Trophoblast cell (in vitro differentiated cells and primary cell): Measurements from ENCODE around the gene HSPBP1.

ENCODE experiments used
- DNase-seq, 2 donors: peaks; one replicate each; pipeline ENCODE4 v3.0.0-alpha.2; 2016
- H2AFZ ChIP-seq: 2 replicates; pipeline ENCODE4 v1.6.1; 2013; ENCODE audit warnings: low read length, moderate library complexity, mild to moderate bottlenecking; ENCODE audit not compliant: insufficient read depth, poor library complexity
- H2AK5ac ChIP-seq: 2 replicates; pipeline ENCODE4 v1.6.1; 2013; ENCODE audit warnings: mild to moderate bottlenecking, low read length
- H2BK120ac ChIP-seq: 2 replicates; pipeline ENCODE4 v1.6.1; 2013; ENCODE audit warnings: low read length, mild to moderate bottlenecking, moderate library complexity; ENCODE audit not compliant: insufficient read depth, poor library complexity
- H2BK12ac ChIP-seq: 2 replicates; pipeline ENCODE4 v1.6.1; 2013; ENCODE audit warnings: mild to moderate bottlenecking, low read length, moderate library complexity
- H2BK5ac ChIP-seq: 2 replicates; pipeline ENCODE4 v1.6.1; 2013; ENCODE audit warnings: low read length, low read depth, moderate library complexity, mild to moderate bottlenecking; ENCODE audit not compliant: poor library complexity
- H3K14ac ChIP-seq: 2 replicates; pipeline ENCODE4 v1.6.1; 2013; ENCODE audit warnings: mild to moderate bottlenecking, low read length
- H3K18ac ChIP-seq: 2 replicates; pipeline ENCODE4 v1.6.1; 2013; ENCODE audit warnings: mild to moderate bottlenecking, low read length
- H3K23ac ChIP-seq: 2 replicates; pipeline ENCODE4 v1.6.1; 2013; ENCODE audit warnings: low read length
- H3K27ac ChIP-seq: 2 replicates; pipeline ENCODE4 v1.5.1; 2013; ENCODE audit warnings: low read depth, mild to moderate bottlenecking, inconsistent platforms, low read length, moderate library complexity
- H3K27me3 ChIP-seq: 2 replicates; pipeline ENCODE4 v1.6.1; 2013; ENCODE audit warnings: inconsistent platforms, mild to moderate bottlenecking, low read length, moderate library complexity; ENCODE audit not compliant: insufficient read depth
- H3K36me3 ChIP-seq, 2 experiments: 1 replicate in 1 of 2; 2 replicates in 1 of 2; pipeline ENCODE4 v1.6.1; 2013; ENCODE audit warnings: low read length in 2 of 2, mild to moderate bottlenecking in 2 of 2, moderate library complexity in 1 of 2; ENCODE audit not compliant: insufficient read depth in 2 of 2, control insufficient read depth in 1 of 2
- H3K4ac ChIP-seq: 2 replicates; pipeline ENCODE4 v1.6.1; 2013; ENCODE audit warnings: low read depth, mild to moderate bottlenecking, low read length, moderate library complexity
- H3K4me1 ChIP-seq, 2 experiments: 1 replicate in 1 of 2; 2 replicates in 1 of 2; pipeline ENCODE4 v1.6.1; 2013; ENCODE audit warnings: low read length in 2 of 2, mild to moderate bottlenecking in 2 of 2, moderate library complexity in 1 of 2; ENCODE audit not compliant: insufficient read depth in 2 of 2, control insufficient read depth in 1 of 2
- H3K4me2 ChIP-seq: 2 replicates; pipeline ENCODE4 v1.6.1; 2013; ENCODE audit warnings: inconsistent platforms, mild to moderate bottlenecking, low read length, moderate library complexity
- H3K4me3 ChIP-seq: 2 replicates; pipeline ENCODE4 v1.5.1; 2013; ENCODE audit warnings: mild to moderate bottlenecking, low read depth, low read length, inconsistent platforms
- H3K79me1 ChIP-seq: one replicate; pipeline ENCODE4 v1.6.1; 2013; ENCODE audit warnings: low read length
- H3K79me2 ChIP-seq: 2 replicates; pipeline ENCODE4 v1.6.1; 2013; ENCODE audit warnings: low read length, mild to moderate bottlenecking; ENCODE audit not compliant: control insufficient read depth, insufficient read depth, poor library complexity
- H3K9ac ChIP-seq: 2 replicates; pipeline ENCODE4 v1.6.1; 2013; ENCODE audit warnings: mild to moderate bottlenecking, low read length
- H3K9me3 ChIP-seq: 2 replicates; pipeline ENCODE4 v1.6.1; 2013; ENCODE audit warnings: low read depth, mild to moderate bottlenecking, control low read depth, inconsistent platforms, low read length; ENCODE audit not compliant: insufficient read depth
- H4K12ac ChIP-seq: 2 replicates; pipeline ENCODE4 v1.6.1; 2013; ENCODE audit warnings: low read depth, mild to moderate bottlenecking, low read length, moderate library complexity
- H4K8ac ChIP-seq: 2 replicates; pipeline ENCODE4 v1.6.1; 2013; ENCODE audit warnings: low read depth, mild to moderate bottlenecking, low read length, moderate library complexity
- H4K91ac ChIP-seq: one replicate; pipeline ENCODE4 v1.6.1; 2013; ENCODE audit warnings: low read depth, mild to moderate bottlenecking, low read length, moderate library complexity
- WGBS: extraction: QIAGEN DNeasy Blood & Tissue Kit; methylation state at CpG from one replicate; pipeline ENCODE4 v1.1.7; 2013; ENCODE audit warnings: missing lambda C conversion rate; ENCODE audit not compliant: insufficient read length, insufficient coverage; ENCODE audit errors: extremely low coverage; 5-methylcytosine and 5-hydroxymethylcytosine counted together

The HSPBP1 gene

DNA sequence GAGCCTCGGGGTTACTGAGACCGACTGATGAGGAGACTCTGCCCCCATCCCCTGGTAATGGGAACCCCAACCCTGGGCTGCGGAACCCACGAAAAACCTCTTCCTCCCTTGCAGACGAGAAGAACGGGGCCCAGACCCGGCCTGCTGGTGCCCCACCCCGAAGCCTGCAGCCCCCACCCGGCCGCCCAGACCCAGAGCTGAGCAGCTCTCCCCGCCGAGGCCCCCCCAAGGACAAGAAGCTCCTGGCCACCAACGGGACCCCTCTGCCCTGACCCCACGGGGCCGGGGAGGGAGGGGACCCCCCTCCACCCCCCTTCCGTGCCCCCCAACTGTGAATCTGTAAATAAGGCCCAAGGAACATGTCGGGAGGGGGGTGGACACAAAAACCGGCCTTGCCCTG, 31.9 kb upstream of the HSPBP1 start:
- Histone ChIP-seq H3K9me3 (peaks cover 2% of the 10 kb centered on the region), H2AFZ (no peak overlapping the region), H2AK5ac (no peak overlapping the region), H3K4ac (no peak overlapping the region), H4K91ac (no peak overlapping the region), H3K9ac (no peak overlapping the region), H3K4me3 (no peak overlapping the region), H2BK12ac (no peak overlapping the region), H3K4me1 (peaks cover 2% of the 10 kb centered on the region in 2 experiments), H4K8ac (no peak overlapping the region), H2BK5ac (no peak overlapping the region), H3K18ac (no peak overlapping the region), H3K14ac (no peak overlapping the region), H3K4me2 (no peak overlapping the region), H3K27ac (no peak overlapping the region), H3K27me3 (no peaks in the 10 kb centered on the region), H3K23ac (no peak overlapping the region), H3K36me3 (peaks cover 10 to 21% of the 10 kb centered on the region in 2 experiments), H3K79me2 (no peaks in the 10 kb centered on the region), H3K79me1 (no peaks in the 10 kb centered on the region), H2BK120ac (no peak overlapping the region), H4K12ac (no peak overlapping the region)
- DNase-seq = no peak
- WGBS = no CpG with 5 or more reads among the region's 18 CpGs

DNA sequence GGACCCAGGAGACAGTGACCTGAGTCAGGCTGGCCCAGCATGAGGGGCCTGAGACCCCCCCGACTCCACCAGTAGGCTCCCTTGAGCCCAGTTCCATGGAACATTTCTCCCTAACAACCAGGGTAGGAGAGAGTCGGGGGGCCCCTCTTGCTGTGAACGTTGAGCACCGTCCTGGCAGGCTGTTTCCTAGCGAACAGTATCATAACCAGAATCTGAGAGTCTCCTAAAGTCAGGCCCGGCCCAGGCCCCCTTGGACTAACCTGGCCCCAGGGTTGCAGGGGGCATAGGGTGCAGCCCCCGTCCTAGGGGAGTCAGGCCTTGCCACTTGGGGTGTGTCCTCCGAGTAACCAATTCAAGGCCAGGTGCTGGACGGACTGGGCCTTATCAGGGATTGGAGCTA, 31.5 kb upstream of the HSPBP1 start:
- Histone ChIP-seq H3K23ac (no peak overlapping the region), H3K14ac (no peak overlapping the region), H2AK5ac (no peak overlapping the region), H3K4ac (no peak overlapping the region), H4K12ac (no peak overlapping the region), H3K27me3 (no peaks in the 10 kb centered on the region), H3K27ac (no peak overlapping the region), H3K36me3 (peaks cover 14 to 21% of the 10 kb centered on the region in 2 experiments), H3K4me2 (no peak overlapping the region), H2BK5ac (no peak overlapping the region), H2BK12ac (no peak overlapping the region), H4K91ac (no peak overlapping the region), H4K8ac (no peak overlapping the region), H3K9me3 (peaks cover 3% of the 10 kb centered on the region), H3K4me3 (no peak overlapping the region), H3K9ac (no peak overlapping the region), H3K79me2 (no peaks in the 10 kb centered on the region), H2BK120ac (no peak overlapping the region), H3K4me1 (peaks cover 2% of the 10 kb centered on the region in 2 experiments), H3K18ac (no peak overlapping the region), H2AFZ (no peak overlapping the region), H3K79me1 (no peaks in the 10 kb centered on the region)
- DNase-seq = no peak
- WGBS = no CpG with 5 or more reads among the region's 9 CpGs

DNA sequence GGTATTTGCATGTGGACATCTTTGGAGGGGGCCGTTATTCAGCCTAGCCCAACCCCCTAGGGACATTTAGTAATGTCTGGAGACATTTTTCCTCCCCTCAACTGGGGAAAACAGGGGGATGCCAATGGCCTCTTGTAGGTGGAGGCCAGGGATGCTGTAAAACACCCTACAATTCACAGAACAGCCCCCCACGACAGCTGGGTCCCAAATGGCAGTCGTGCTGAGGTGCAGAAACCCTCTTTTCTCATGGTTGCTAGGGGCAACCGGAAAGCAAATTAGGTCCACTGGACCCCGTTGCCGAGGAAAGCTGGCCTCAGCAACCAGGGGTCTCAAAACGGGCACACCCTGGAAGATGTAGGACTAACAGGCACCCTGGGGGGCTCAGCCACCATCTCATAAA, 30.6 kb upstream of the HSPBP1 start:
- H3K23ac ChIP-seq = no peak overlapping the region
- no peak overlapping the region for H3K4me3 ChIP-seq
- H4K8ac ChIP-seq = no peak overlapping the region
- peaks cover 2% of the 10 kb centered on the region in 2 experiments for H3K4me1 ChIP-seq
- no peak overlapping the region for H2AFZ ChIP-seq
- H4K12ac ChIP-seq = no peak overlapping the region
- no peak overlapping the region for H3K9ac ChIP-seq
- no peak for DNase-seq
- H3K79me1 ChIP-seq = no peaks in the 10 kb centered on the region
- no peak overlapping the region for H4K91ac ChIP-seq
- no peak overlapping the region for H3K4ac ChIP-seq
- H3K14ac ChIP-seq = no peak overlapping the region
- no peak overlapping the region for H3K4me2 ChIP-seq
- H2AK5ac ChIP-seq = no peak overlapping the region
- H3K9me3 ChIP-seq = peaks cover 3% of the 10 kb centered on the region
- peaks cover 17 to 26% of the 10 kb centered on the region in 2 experiments for H3K36me3 ChIP-seq
- no peaks in the 10 kb centered on the region for H3K27me3 ChIP-seq
- no peak overlapping the region for H2BK120ac ChIP-seq
- H2BK5ac ChIP-seq = no peak overlapping the region
- H2BK12ac ChIP-seq = no peak overlapping the region
- WGBS = no CpG with 5 or more reads among the region's 7 CpGs
- H3K18ac ChIP-seq = no peak overlapping the region
- H3K27ac ChIP-seq = no peak overlapping the region
- no peaks in the 10 kb centered on the region for H3K79me2 ChIP-seq

DNA sequence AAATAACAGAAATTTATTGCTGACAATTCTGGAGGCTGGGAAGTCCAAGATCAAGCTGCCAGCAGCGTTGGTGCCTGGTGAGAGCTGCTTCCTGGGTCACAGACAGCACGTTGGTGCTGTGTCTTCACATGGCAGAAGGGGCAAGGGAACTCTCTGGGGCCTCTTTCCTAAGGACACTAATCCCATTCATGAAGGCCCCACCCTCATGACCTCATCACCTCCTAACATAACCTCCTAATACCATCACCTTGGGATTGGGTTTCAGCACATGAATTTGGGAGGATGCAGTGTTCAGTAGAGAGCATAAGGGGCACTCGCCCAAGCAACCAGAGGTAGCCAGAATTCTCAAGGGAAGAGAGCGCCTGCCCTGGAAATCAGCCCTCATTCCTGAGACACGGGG, 29.5 kb upstream of the HSPBP1 start:
- no peak overlapping the region for H2BK120ac ChIP-seq
- H3K4me1 ChIP-seq = peaks cover 2% of the 10 kb centered on the region in 2 experiments
- no peak overlapping the region for H4K12ac ChIP-seq
- H3K27ac ChIP-seq = no peak overlapping the region
- no peak overlapping the region for H2AK5ac ChIP-seq
- H3K23ac ChIP-seq = no peak overlapping the region
- H3K18ac ChIP-seq = no peak overlapping the region
- no peak overlapping the region for H2BK5ac ChIP-seq
- no peak overlapping the region for H3K9ac ChIP-seq
- no peaks in the 10 kb centered on the region for H3K79me2 ChIP-seq
- no peaks in the 10 kb centered on the region for H3K79me1 ChIP-seq
- no peak overlapping the region for H3K4ac ChIP-seq
- H3K9me3 ChIP-seq = peaks cover 3% of the 10 kb centered on the region
- WGBS = no CpG with 5 or more reads among the region's 5 CpGs
- no peak overlapping the region for H2BK12ac ChIP-seq
- H3K4me2 ChIP-seq = no peak overlapping the region
- H3K14ac ChIP-seq = no peak overlapping the region
- no peak overlapping the region for H4K8ac ChIP-seq
- peaks cover 20 to 29% of the 10 kb centered on the region in 2 experiments for H3K36me3 ChIP-seq
- H4K91ac ChIP-seq = no peak overlapping the region
- no peak overlapping the region for H3K4me3 ChIP-seq
- H3K27me3 ChIP-seq = no peaks in the 10 kb centered on the region
- H2AFZ ChIP-seq = no peak overlapping the region
- DNase-seq = no peak
